A549 (cell line): ENCODE results near the gene SEC22A.

Experiments used
- BHLHE40 ChIP-seq: IDR thresholded peaks from 2 replicates; pipeline ENCODE4 v1.6.1; 2012; ENCODE audit warnings: low read depth, low read length, inconsistent platforms
- MAFK ChIP-seq: fragments of 450-650 bp; IDR thresholded peaks from 2 replicates; pipeline ENCODE4 v1.6.1; 2014; ENCODE audit not compliant: partially characterized antibody
- POLR2A ChIP-seq: IDR thresholded peaks from 2 replicates; pipeline ENCODE4 v1.6.1; 2012; ENCODE audit warnings: mild to moderate bottlenecking, low read length
- RAD21 ChIP-seq, 2 experiments: fragments of >200 bp in 1 of 2; sonication (Bioruptor Twin) in 1 of 2; formaldehyde crosslinking in 1 of 2; IDR thresholded peaks in 1 of 2; conservative IDR thresholded peaks in 1 of 2; 2 replicates in 1 of 2; 3 replicates in 1 of 2; pipeline ENCODE4 v1.6.1; 2012 to 2018; ENCODE audit warnings: inconsistent platforms in 1 of 2
- SMC3 ChIP-seq: fragments of >200 bp; sonication (Bioruptor Twin); formaldehyde crosslinking; IDR thresholded peaks from 3 replicates; pipeline ENCODE4 v1.6.1; 2018; ENCODE audit warnings: inconsistent platforms
- SREBF2 ChIP-seq: fragments of 450-650 bp; IDR thresholded peaks from 2 replicates; pipeline ENCODE4 v1.6.1; 2014; ENCODE audit warnings: mild to moderate bottlenecking, moderate library complexity
- TF ChIP-seq, protein P1 (sequence below): fragments of >200 bp; sonication (Bioruptor Twin); formaldehyde crosslinking; IDR thresholded peaks from 3 replicates; pipeline ENCODE4 v1.5.1; 2016

DNA sequence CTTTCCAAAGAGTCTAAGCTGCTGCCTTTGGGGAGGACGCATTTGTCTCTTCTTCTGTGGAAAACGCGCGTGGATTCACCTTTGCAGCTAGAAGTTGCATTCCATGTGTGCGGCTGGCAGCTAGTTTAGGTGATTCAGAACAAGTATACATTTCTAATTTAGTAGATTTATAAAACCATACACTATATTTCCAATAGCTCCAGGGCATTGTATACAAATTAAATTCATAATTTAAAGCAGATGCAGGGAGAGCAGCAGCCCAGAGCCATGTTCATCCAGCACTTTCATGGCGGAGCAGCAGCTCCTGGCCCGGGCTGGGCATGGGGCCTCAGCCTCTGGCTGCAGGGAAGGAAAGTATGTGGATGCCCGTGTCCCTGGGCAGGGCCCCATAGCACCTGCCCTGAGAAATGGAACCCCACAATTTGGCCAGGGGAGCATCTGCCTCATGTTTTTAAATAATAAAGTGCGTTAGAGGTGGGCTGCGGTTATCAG is 42.8 kb upstream of the SEC22A start:
- TF ChIP-seq, protein P1, sequence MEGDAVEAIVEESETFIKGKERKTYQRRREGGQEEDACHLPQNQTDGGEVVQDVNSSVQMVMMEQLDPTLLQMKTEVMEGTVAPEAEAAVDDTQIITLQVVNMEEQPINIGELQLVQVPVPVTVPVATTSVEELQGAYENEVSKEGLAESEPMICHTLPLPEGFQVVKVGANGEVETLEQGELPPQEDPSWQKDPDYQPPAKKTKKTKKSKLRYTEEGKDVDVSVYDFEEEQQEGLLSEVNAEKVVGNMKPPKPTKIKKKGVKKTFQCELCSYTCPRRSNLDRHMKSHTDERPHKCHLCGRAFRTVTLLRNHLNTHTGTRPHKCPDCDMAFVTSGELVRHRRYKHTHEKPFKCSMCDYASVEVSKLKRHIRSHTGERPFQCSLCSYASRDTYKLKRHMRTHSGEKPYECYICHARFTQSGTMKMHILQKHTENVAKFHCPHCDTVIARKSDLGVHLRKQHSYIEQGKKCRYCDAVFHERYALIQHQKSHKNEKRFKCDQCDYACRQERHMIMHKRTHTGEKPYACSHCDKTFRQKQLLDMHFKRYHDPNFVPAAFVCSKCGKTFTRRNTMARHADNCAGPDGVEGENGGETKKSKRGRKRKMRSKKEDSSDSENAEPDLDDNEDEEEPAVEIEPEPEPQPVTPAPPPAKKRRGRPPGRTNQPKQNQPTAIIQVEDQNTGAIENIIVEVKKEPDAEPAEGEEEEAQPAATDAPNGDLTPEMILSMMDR, result no peak
- TF ChIP-seq POLR2A (no peak), SREBF2 (no peak), MAFK (no peak), RAD21 (conservative IDR thresholded peaks at IDR 0.05 in 1 of 2, IDR thresholded peaks at IDR 0.05 in 1 of 2) (no peak), SMC3 (no peak), BHLHE40 (no peak)
